Stimulated activated CD4-positive, alpha-beta T cell treated with anti-CD3 and anti-CD28 coated beads, Interleukin-15, amount 100 ng/mL, for 24 hours (primary cell): ENCODE results near the gene DYRK2.

Experiments used
- DNase-seq: peaks from one replicate; pipeline ENCODE4 v3.0.0-alpha.2; 2020

Gene DYRK2

DNA sequence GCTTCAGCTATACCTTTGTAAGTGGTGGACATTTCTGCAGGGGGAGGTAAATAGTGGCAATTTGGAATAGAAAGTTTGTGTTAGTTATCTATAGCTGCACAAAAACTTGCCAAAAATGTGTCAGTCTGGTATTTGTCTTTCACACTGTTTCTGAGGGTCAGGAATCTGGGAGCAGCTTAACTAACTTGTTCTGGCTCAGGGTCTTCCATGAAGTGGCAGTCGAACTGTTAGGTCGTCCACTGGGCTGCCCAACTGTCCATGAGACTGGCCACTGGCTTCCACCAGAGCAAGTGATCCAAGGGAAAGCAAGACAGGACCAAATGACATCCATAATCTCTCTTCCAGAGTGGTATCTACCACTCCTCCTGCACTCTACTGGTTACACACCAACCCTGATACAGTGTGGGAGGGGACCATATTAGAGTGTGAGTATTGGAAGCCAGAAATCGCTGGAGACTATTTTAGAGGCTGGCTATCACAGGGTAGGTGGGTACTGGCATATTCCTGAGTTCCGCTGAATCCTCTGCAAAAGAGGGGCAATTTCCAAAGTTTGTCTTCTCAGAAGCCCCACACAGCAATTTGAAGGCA, 60.9 kb downstream of the DYRK2 start:
- DNase-seq = no peak

DNA sequence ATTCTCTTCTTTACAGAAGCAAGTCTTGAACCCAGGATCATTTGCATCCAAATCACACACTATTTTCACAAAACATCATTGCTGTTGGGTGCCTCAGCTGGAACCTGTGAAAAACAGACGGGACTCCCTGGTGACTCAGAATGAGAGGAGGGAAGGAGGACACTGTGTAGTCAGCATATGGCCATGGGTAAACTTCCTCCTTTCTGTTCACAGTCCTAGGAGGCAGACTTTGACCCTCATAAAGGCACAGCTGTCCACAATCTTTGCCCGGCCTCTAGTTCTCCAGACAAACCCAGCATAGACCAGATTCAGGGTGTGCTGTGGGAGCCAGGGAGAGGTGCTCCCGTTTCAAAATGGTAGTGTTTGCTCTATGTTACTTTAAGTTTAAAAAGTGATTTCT, 62.0 kb downstream of the DYRK2 start:
- no peak for DNase-seq

DNA sequence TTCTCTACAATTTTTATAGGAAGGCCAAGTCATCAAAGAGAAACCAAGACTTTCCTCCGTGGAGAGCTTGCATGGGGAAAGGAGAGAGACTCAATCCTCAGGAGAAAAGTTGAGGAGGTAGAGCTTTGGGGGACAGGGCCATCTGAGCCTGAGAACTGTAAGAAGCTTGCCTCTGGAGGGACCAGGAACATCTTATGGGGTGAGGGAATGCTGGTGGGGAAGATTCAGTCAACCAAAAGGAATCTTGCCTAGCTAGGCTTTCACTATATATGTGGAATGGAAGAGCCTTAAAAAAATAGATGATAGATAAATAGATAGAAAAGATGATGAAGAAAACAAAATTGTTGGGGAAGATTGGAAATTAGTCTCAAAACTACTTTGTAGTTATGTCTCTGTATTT, 63.5 kb downstream of the DYRK2 start:
- DNase-seq = no peak

DNA sequence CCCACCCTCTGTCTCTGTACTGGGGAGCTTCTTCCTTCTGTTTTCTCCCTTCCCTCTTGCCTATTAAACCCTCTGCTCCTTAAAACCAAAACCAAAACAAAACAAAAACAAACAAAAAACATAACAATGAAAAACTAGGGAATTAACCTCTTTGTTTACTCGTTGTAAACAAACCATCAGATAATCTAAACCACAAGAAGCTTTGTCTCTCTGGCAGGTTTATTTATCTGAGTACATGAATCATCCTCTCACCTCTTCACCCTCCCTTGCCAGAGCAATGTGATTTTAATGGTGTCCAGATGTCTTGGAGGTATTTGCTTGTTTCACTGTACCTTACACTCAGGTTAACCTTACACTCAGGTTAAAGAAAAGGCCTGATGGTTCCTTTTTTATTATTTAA, 66.1 kb downstream of the DYRK2 start:
- no peak for DNase-seq
